ENCODE data around the gene CEACAM20.

The CEACAM20 gene

DNA sequence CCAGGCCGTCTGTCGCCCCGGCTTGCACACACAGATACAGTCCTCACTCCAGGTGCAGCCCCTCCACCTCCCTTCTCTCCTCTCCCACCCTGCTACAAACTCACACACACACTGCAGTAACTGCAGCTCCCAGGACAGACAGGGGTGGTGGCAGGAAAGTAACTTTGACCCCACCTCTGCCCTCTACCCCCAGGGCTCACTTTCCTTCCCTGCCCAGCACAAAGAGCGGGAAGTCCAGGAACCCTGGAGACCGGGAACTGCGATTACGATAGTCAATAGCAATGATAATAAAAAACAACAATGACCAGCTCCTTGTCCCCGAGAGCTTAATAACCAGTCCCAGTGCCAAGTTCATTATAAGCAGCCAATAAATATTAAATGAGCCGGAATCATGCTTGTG, at the start of gene CEACAM20:
Gene CEACAM20, minus strand, starts transcription at position 140 of the 400 bp plus-strand sequence. CDS start 166 bp downstream, outside the sequence.
- peaks cover 0 to 4% (median 0%) of the 10 kb centered on the region in 5 donors for H3K9me3 ChIP-seq (ENCODE audit: control insufficient read depth in 5 of 5, low read length in 5 of 5)
- H3K36me3 ChIP-seq (ENCODE audit: control insufficient read depth in 5 of 5, insufficient read depth in 5 of 5, low read length in 5 of 5), result no peaks in the 10 kb centered on the region
- H3K4me3 ChIP-seq (ENCODE audit: low read depth in 1 of 5, low read length in 5 of 5), result no peak within 1 kb of the TSS
- H3K4me1 ChIP-seq (ENCODE audit: control insufficient read depth in 5 of 5, insufficient read depth in 5 of 5, low read length in 5 of 5), result no peaks in the 10 kb centered on the region
- no peak within 1 kb of the TSS for H3K27ac ChIP-seq (ENCODE audit: low read depth, low read length)
- H3K9ac ChIP-seq (ENCODE audit: low read length in 5 of 5), result no peak within 1 kb of the TSS
- H3K27me3 ChIP-seq (ENCODE audit: control insufficient read depth in 5 of 5, insufficient read depth in 4 of 5, low read length in 5 of 5), result peaks cover 8 to 25% (median 14%) of the 10 kb centered on the region in 5 donors

- Histone ChIP-seq H3K9ac (ENCODE audit: low read length in 5 of 5) (no peak overlapping the region), H3K27me3 (ENCODE audit: control insufficient read depth in 5 of 5, insufficient read depth in 4 of 5, low read length in 5 of 5) (no peaks in the 10 kb centered on the region), H3K9me3 (ENCODE audit: control insufficient read depth in 5 of 5, low read length in 5 of 5) (peaks cover 0 to 3% (median 0%) of the 10 kb centered on the region in 5 donors), H3K36me3 (ENCODE audit: control insufficient read depth in 5 of 5, insufficient read depth in 5 of 5, low read length in 5 of 5) (no peaks in the 10 kb centered on the region), H3K27ac (ENCODE audit: low read depth, low read length) (no peak overlapping the region), H3K4me3 (ENCODE audit: low read depth in 1 of 5, low read length in 5 of 5) (no peak overlapping the region), H3K4me1 (ENCODE audit: control insufficient read depth in 5 of 5, insufficient read depth in 5 of 5, low read length in 5 of 5) (no peaks in the 10 kb centered on the region)
Measured at GRCh38 chr19:44577566-44577874, 48.0 kb upstream of the CEACAM20 start.

DNA sequence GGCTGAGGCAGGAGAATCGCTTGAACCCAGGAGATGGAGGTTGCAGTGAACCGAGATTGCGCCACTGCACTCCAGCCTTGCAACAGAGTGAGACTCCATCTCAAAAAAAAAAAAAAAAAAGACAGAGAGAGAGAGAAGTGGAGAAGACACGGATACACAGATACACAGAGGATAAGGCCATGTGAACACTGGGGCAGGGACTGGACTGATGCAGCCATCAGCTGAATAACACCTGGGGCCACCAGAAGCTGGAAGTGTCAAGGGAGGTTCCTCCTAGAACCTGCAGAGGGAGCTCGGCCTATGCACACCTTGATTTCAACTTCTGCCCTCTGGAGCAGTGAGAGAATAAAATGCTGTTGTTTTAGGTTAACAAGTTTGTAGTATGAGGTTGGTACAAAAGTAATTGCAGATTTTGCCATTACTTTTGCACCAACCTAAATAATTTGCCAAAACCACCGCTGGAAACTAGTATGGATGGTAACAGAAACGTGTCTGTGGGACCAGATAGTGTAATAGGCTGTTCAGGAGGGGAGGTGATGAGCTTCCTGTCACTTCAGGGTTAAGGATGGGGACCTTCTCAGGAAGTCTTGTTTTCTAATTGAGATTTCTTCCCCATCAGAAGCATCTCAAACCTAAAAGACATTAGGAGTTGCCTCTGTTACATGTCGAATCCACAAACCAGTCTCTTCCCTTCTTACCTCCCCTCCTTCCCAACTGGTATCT, 47.5 kb upstream of the CEACAM20 start:
- H3K9me3 ChIP-seq (ENCODE audit: control insufficient read depth in 5 of 5, low read length in 5 of 5), result peaks cover 0 to 3% (median 0%) of the 10 kb centered on the region in 5 donors
- no peaks in the 10 kb centered on the region for H3K36me3 ChIP-seq (ENCODE audit: control insufficient read depth in 5 of 5, insufficient read depth in 5 of 5, low read length in 5 of 5)
- H3K4me3 ChIP-seq (ENCODE audit: low read depth in 1 of 5, low read length in 5 of 5), result no peak overlapping the region
- peaks cover 0 to 2% (median 0%) of the 10 kb centered on the region in 5 donors for H3K27me3 ChIP-seq (ENCODE audit: control insufficient read depth in 5 of 5, insufficient read depth in 4 of 5, low read length in 5 of 5)
- H3K4me1 ChIP-seq (ENCODE audit: control insufficient read depth in 5 of 5, insufficient read depth in 5 of 5, low read length in 5 of 5), result no peaks in the 10 kb centered on the region
- no peak overlapping the region for H3K27ac ChIP-seq (ENCODE audit: low read depth, low read length)
- no peak overlapping the region for H3K9ac ChIP-seq (ENCODE audit: low read length in 5 of 5)

GRCh38 chr19:44575116-44575700, 45.7 kb upstream of the CEACAM20 start:
- Histone ChIP-seq H3K27me3 (ENCODE audit: control insufficient read depth in 5 of 5, insufficient read depth in 4 of 5, low read length in 5 of 5) (peaks cover 0 to 3% (median 1%) of the 10 kb centered on the region in 5 donors), H3K4me1 (ENCODE audit: control insufficient read depth in 5 of 5, insufficient read depth in 5 of 5, low read length in 5 of 5) (no peaks in the 10 kb centered on the region), H3K9me3 (ENCODE audit: control insufficient read depth in 5 of 5, low read length in 5 of 5) (peaks cover 0 to 3% (median 0%) of the 10 kb centered on the region in 5 donors), H3K4me3 (ENCODE audit: low read depth in 1 of 5, low read length in 5 of 5) (no peak overlapping the region), H3K36me3 (ENCODE audit: control insufficient read depth in 5 of 5, insufficient read depth in 5 of 5, low read length in 5 of 5) (no peaks in the 10 kb centered on the region), H3K9ac (ENCODE audit: low read length in 5 of 5) (no peak overlapping the region), H3K27ac (ENCODE audit: low read depth, low read length) (no peak overlapping the region)

GRCh38 chr19:44574186-44574950, 44.9 kb upstream of the CEACAM20 start:
- Histone ChIP-seq H3K9me3 (ENCODE audit: control insufficient read depth in 5 of 5, low read length in 5 of 5) (no peaks in the 10 kb centered on the region), H3K4me1 (ENCODE audit: control insufficient read depth in 5 of 5, insufficient read depth in 5 of 5, low read length in 5 of 5) (no peaks in the 10 kb centered on the region), H3K36me3 (ENCODE audit: control insufficient read depth in 5 of 5, insufficient read depth in 5 of 5, low read length in 5 of 5) (no peaks in the 10 kb centered on the region), H3K27ac (ENCODE audit: low read depth, low read length) (no peak overlapping the region), H3K9ac (ENCODE audit: low read length in 5 of 5) (no peak overlapping the region), H3K27me3 (ENCODE audit: control insufficient read depth in 5 of 5, insufficient read depth in 4 of 5, low read length in 5 of 5) (peaks cover 0 to 3% (median 2%) of the 10 kb centered on the region in 5 donors), H3K4me3 (ENCODE audit: low read depth in 1 of 5, low read length in 5 of 5) (no peak overlapping the region)

DNA sequence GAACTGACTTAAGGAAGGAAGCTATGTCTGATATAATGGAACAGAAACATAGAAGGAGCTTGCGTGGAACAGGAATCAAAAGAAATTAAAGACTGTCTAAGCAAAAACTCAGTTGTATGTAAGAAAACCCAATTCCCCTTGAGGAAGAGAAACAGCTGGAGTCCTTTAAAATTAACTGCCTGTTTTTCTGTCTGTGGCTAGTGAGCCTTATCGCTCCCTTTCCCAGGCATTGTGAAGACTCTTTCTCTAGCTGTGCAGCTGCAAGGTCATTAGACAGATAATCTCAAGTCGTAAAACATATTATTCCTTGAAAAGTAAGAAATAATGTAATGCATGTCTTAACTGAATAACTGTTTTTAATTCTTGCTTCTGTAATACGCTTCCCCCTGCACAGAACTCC, 44.2 kb upstream of the CEACAM20 start:
- Histone ChIP-seq H3K4me3 (ENCODE audit: low read depth in 1 of 5, low read length in 5 of 5) (no peak overlapping the region), H3K9ac (ENCODE audit: low read length in 5 of 5) (no peak overlapping the region), H3K9me3 (ENCODE audit: control insufficient read depth in 5 of 5, low read length in 5 of 5) (no peaks in the 10 kb centered on the region), H3K36me3 (ENCODE audit: control insufficient read depth in 5 of 5, insufficient read depth in 5 of 5, low read length in 5 of 5) (no peaks in the 10 kb centered on the region), H3K4me1 (ENCODE audit: control insufficient read depth in 5 of 5, insufficient read depth in 5 of 5, low read length in 5 of 5) (no peaks in the 10 kb centered on the region), H3K27ac (ENCODE audit: low read depth, low read length) (no peak overlapping the region), H3K27me3 (ENCODE audit: control insufficient read depth in 5 of 5, insufficient read depth in 4 of 5, low read length in 5 of 5) (peaks cover 0 to 3% (median 2%) of the 10 kb centered on the region in 5 donors)

- H3K4me3 ChIP-seq (ENCODE audit: low read depth in 1 of 5, low read length in 5 of 5), result no peak overlapping the region
- H3K27me3 ChIP-seq (ENCODE audit: control insufficient read depth in 5 of 5, insufficient read depth in 4 of 5, low read length in 5 of 5), result peaks cover 0 to 3% (median 2%) of the 10 kb centered on the region in 5 donors
- H3K9me3 ChIP-seq (ENCODE audit: control insufficient read depth in 5 of 5, low read length in 5 of 5), result no peaks in the 10 kb centered on the region
- no peaks in the 10 kb centered on the region for H3K36me3 ChIP-seq (ENCODE audit: control insufficient read depth in 5 of 5, insufficient read depth in 5 of 5, low read length in 5 of 5)
- H3K4me1 ChIP-seq (ENCODE audit: control insufficient read depth in 5 of 5, insufficient read depth in 5 of 5, low read length in 5 of 5), result no peaks in the 10 kb centered on the region
- H3K9ac ChIP-seq (ENCODE audit: low read length in 5 of 5), result no peak overlapping the region
- H3K27ac ChIP-seq (ENCODE audit: low read depth, low read length), result no peak overlapping the region
Measured at GRCh38 chr19:44573183-44573582, 43.7 kb upstream of the CEACAM20 start.

DNA sequence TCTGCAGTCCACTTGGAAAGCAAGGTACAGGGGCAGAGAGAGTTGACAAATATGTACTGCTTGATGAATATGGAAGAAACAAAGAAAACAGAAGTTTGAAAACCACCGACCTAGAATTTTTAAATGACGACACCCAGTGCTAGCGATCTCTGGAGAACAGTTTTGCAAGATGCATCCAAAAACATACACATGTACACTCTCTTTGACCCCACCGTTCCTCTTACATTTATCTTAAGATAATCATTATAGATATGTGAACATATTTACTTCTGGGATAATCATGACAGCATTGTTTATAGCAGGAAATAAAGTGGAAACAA, 43.1 kb upstream of the CEACAM20 start:
- no peaks in the 10 kb centered on the region for H3K36me3 ChIP-seq (ENCODE audit: control insufficient read depth in 5 of 5, insufficient read depth in 5 of 5, low read length in 5 of 5)
- H3K4me1 ChIP-seq (ENCODE audit: control insufficient read depth in 5 of 5, insufficient read depth in 5 of 5, low read length in 5 of 5), result no peaks in the 10 kb centered on the region
- H3K4me3 ChIP-seq (ENCODE audit: low read depth in 1 of 5, low read length in 5 of 5), result no peak overlapping the region
- no peak overlapping the region for H3K9ac ChIP-seq (ENCODE audit: low read length in 5 of 5)
- H3K27ac ChIP-seq (ENCODE audit: low read depth, low read length), result no peak overlapping the region
- peaks cover 0 to 3% (median 2%) of the 10 kb centered on the region in 5 donors for H3K27me3 ChIP-seq (ENCODE audit: control insufficient read depth in 5 of 5, insufficient read depth in 4 of 5, low read length in 5 of 5)
- H3K9me3 ChIP-seq (ENCODE audit: control insufficient read depth in 5 of 5, low read length in 5 of 5), result no peaks in the 10 kb centered on the region

DNA sequence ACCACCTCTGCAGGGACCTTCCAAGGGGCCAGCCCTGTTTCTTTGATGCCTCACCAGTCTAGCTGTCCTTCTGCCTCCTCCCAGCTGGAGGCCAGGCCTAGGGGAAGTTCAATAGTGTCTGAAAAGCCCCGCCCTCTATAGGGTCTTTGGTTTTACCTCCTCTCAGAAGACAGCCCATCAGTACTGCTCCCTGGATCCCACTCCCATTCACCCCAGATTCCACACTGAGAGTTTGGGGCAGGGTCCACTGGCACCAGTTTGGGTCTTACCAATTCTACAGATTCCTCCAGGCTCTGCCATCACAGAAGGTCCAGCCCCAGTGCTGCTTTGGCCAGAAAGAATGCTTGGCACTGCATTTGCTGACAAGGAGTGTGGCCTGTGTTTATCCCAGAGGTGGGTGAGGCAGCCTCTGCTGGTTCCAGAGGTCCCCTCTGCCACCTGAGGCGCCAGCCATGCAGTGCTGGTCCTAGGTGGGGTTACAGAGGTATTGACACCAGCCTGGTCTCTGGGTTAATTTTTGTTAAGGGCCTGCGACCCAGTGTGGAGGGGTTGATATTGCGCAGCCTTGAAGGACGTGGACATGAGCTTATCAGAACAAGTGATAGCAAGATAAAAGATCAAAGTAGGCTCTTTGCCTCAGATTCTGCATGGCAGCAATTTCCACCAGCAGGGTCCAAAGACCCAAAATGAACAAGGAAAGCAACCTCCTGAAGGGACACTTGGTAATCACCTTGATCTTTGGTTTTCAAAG, 42.5 kb upstream of the CEACAM20 start:
- no peaks in the 10 kb centered on the region for H3K4me1 ChIP-seq (ENCODE audit: control insufficient read depth in 5 of 5, insufficient read depth in 5 of 5, low read length in 5 of 5)
- no peak overlapping the region for H3K9ac ChIP-seq (ENCODE audit: low read length in 5 of 5)
- no peaks in the 10 kb centered on the region for H3K9me3 ChIP-seq (ENCODE audit: control insufficient read depth in 5 of 5, low read length in 5 of 5)
- H3K27me3 ChIP-seq (ENCODE audit: control insufficient read depth in 5 of 5, insufficient read depth in 4 of 5, low read length in 5 of 5), result peaks cover 0 to 3% (median 2%) of the 10 kb centered on the region in 5 donors
- H3K27ac ChIP-seq (ENCODE audit: low read depth, low read length), result no peak overlapping the region
- no peaks in the 10 kb centered on the region for H3K36me3 ChIP-seq (ENCODE audit: control insufficient read depth in 5 of 5, insufficient read depth in 5 of 5, low read length in 5 of 5)
- H3K4me3 ChIP-seq (ENCODE audit: low read depth in 1 of 5, low read length in 5 of 5), result no peak overlapping the region

Data from subcutaneous abdominal adipose tissue (tissue), 5 donors.